DND-41 (cell line): Measurements from ENCODE around the gene RNASEH1.
A peak's percentile ranks its signal among the peaks of the same experiment; 100 is the strongest.
"Not testable (repeated sequence)": the region's sequence is repeated elsewhere in the genome, so short reads cannot be mapped to it uniquely, and the experiment has no call there.

Source experiments
- ATAC-seq: fragments of 200-7000 bp; cut with Tn5 transposase; 3 replicates; pipeline ENCODE4 v1.9.1; 2021; ENCODE audit warnings: low read depth; ENCODE audit not compliant: insufficient read depth
- DNase-seq: peaks from one replicate; pipeline ENCODE4 v3.0.0-alpha.2; 2020
- H2AFZ ChIP-seq: 2 replicates; pipeline ENCODE4 v1.6.0; 2012; ENCODE audit warnings: low read depth, low read length
- H3K27ac ChIP-seq: 2 replicates; pipeline ENCODE4 v1.5.1; 2012; ENCODE audit warnings: low read length, inconsistent platforms
- H3K27me3 ChIP-seq: fragments of 200-600 bp; sonication (generic); 2 replicates; pipeline ENCODE4 v1.6.0; 2012; ENCODE audit warnings: low read length, mild to moderate bottlenecking, inconsistent platforms; ENCODE audit not compliant: insufficient read depth, poor library complexity
- H3K36me3 ChIP-seq: 2 replicates; pipeline ENCODE4 v1.5.1; 2012; ENCODE audit warnings: low read length, inconsistent platforms; ENCODE audit not compliant: insufficient read depth
- H3K4me1 ChIP-seq: 2 replicates; pipeline ENCODE4 v1.5.1; 2012; ENCODE audit warnings: mild to moderate bottlenecking, low read length; ENCODE audit not compliant: insufficient read depth
- H3K4me2 ChIP-seq: 2 replicates; pipeline ENCODE4 v1.6.0; 2012; ENCODE audit warnings: mild to moderate bottlenecking, moderate library complexity, low read length, inconsistent platforms; ENCODE audit not compliant: insufficient read depth
- H3K4me3 ChIP-seq, 2 experiments: fragments of 200-600 bp in 1 of 2; shearing (Covaris generic) in 1 of 2; 2 replicates each; pipeline ENCODE4 v1.5.1; 2012 to 2016; ENCODE audit warnings: inconsistent platforms in 2 of 2, low read length in 2 of 2, mild to moderate bottlenecking in 2 of 2, low read depth in 1 of 2, moderate library complexity in 1 of 2
- H3K79me2 ChIP-seq: 2 replicates; pipeline ENCODE4 v1.6.0; 2012; ENCODE audit warnings: low read length, inconsistent platforms; ENCODE audit not compliant: insufficient read depth
- H3K9ac ChIP-seq: 2 replicates; pipeline ENCODE4 v1.6.0; 2012; ENCODE audit warnings: low read depth, mild to moderate bottlenecking, inconsistent platforms, low read length, moderate library complexity
- H3K9me3 ChIP-seq: 2 replicates; pipeline ENCODE4 v1.5.1; 2012; ENCODE audit warnings: low read length, moderate library complexity, mild to moderate bottlenecking, inconsistent platforms; ENCODE audit not compliant: insufficient read depth, severe bottlenecking
- H4K20me1 ChIP-seq: 2 replicates; pipeline ENCODE4 v1.6.0; 2012; ENCODE audit warnings: low read length; ENCODE audit not compliant: insufficient read depth
- EZH2 ChIP-seq: IDR thresholded peaks from 3 replicates; pipeline ENCODE4 v1.6.1; 2012; ENCODE audit warnings: borderline replicate concordance, low read depth, mild to moderate bottlenecking, moderate library complexity, low read length, inconsistent platforms; ENCODE audit not compliant: severe bottlenecking
- TF ChIP-seq, protein P1 (sequence below): IDR thresholded peaks from 2 replicates; pipeline ENCODE4 v1.5.1; 2012; ENCODE audit warnings: borderline replicate concordance, low read length, moderate library complexity, mild to moderate bottlenecking; ENCODE audit not compliant: poor library complexity, severe bottlenecking; ENCODE audit errors: extremely low read depth

Gene RNASEH1

GRCh38 chr2:3518496-3519254 lies 39.5 kb downstream of the RNASEH1 start:
- Histone ChIP-seq H3K27ac (peak overlapping the region; percentile 93), H3K9me3 (no peaks in the 10 kb centered on the region), H4K20me1 (no peaks in the 10 kb centered on the region), H3K27me3 (no peaks in the 10 kb centered on the region), H3K4me3 (peak overlapping the region; percentile 65 to 84), H2AFZ (peak overlapping the region; percentile 90), H3K9ac (peak overlapping the region; percentile 95), H3K4me1 (peaks cover 35% of the 10 kb centered on the region), H3K4me2 (peak overlapping the region; percentile 81), H3K36me3 (peaks cover 9% of the 10 kb centered on the region), H3K79me2 (peaks cover 41% of the 10 kb centered on the region)
- DNase-seq (peak; percentile 99), ATAC-seq (peak; percentile 79)
- no peak for TF ChIP-seq EZH2
- TF ChIP-seq, protein P1, sequence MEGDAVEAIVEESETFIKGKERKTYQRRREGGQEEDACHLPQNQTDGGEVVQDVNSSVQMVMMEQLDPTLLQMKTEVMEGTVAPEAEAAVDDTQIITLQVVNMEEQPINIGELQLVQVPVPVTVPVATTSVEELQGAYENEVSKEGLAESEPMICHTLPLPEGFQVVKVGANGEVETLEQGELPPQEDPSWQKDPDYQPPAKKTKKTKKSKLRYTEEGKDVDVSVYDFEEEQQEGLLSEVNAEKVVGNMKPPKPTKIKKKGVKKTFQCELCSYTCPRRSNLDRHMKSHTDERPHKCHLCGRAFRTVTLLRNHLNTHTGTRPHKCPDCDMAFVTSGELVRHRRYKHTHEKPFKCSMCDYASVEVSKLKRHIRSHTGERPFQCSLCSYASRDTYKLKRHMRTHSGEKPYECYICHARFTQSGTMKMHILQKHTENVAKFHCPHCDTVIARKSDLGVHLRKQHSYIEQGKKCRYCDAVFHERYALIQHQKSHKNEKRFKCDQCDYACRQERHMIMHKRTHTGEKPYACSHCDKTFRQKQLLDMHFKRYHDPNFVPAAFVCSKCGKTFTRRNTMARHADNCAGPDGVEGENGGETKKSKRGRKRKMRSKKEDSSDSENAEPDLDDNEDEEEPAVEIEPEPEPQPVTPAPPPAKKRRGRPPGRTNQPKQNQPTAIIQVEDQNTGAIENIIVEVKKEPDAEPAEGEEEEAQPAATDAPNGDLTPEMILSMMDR: no peak

DNA sequence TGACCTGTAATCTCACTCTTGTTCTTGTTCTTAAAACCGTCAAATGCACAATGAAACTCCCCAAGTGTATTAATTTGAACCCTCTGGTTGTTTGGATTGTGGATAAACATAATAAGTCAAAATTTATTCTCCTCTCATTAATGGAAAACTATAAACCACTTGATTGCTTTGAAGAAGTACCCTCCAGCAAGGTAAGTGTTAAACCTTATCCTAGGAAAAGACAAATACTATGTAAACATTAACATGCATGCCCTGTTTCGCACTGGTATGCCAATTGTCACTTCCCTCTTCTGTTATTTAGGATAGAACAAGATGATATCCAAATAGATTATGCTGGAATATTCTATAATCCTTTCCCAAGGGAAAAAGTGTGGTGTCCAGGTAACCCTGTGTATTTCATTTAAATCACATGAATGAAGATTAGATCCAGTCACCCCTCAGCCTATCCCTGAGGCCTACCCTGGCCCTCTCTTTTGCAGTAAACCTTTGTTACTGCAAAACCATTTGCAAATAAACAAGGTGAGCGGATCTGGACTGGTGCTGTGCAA lies 40.1 kb downstream of the RNASEH1 start:
- H2AFZ ChIP-seq: peak overlapping the region; percentile 90

DNA sequence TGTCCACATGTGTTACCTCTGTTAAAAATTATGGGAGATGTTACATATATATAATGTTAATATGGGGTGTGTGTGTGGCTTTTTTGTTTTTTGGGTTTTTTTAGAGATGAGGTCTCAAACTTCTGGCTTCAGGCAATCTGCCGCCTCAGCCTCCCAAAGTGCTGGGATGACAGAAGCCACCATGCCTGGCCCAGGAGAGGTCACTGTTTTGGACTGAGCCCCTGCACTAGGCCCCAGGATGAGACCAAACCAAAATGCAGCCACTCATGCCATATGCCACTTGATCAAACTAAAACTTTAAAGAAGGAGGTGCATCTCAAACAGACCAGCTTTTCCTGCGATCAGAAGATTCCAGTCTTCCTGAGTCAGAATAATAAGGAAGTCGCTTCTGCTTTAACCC lies 41.3 kb downstream of the RNASEH1 start:
- TF ChIP-seq EZH2: no peak
- TF ChIP-seq, protein P1: no peak
- no peaks in the 10 kb centered on the region for H3K27me3 ChIP-seq
- ATAC-seq: no peak
- H3K4me2 ChIP-seq: no peak overlapping the region
- no peak overlapping the region for H2AFZ ChIP-seq
- H3K27ac ChIP-seq: no peak overlapping the region
- H3K36me3 ChIP-seq: peaks cover 27% of the 10 kb centered on the region
- no peak overlapping the region for H3K4me3 ChIP-seq
- H4K20me1 ChIP-seq: no peaks in the 10 kb centered on the region
- DNase-seq: no peak
- H3K79me2 ChIP-seq: peaks cover 41% of the 10 kb centered on the region
- H3K9me3 ChIP-seq: no peaks in the 10 kb centered on the region
- H3K9ac ChIP-seq: no peak overlapping the region
- H3K4me1 ChIP-seq: peaks cover 34% of the 10 kb centered on the region

More for the DNA sequence above, 40.1 kb downstream of the RNASEH1 start:
- no peak for ATAC-seq
- Histone ChIP-seq H3K36me3 (peaks cover 15% of the 10 kb centered on the region), H3K9ac (peak overlapping the region; percentile 80), H3K27me3 (no peaks in the 10 kb centered on the region), H3K4me1 (peaks cover 35% of the 10 kb centered on the region), H4K20me1 (no peaks in the 10 kb centered on the region), H3K9me3 (no peaks in the 10 kb centered on the region), H3K27ac (peak overlapping the region; percentile 87), H3K79me2 (peaks cover 41% of the 10 kb centered on the region), H3K4me3 (peak overlapping the region; percentile 65 to 80), H3K4me2 (peak overlapping the region; percentile 81)
- DNase-seq: no peak
- no peak for TF ChIP-seq EZH2
- TF ChIP-seq, protein P1: no peak

- not testable (repeated sequence) for ATAC-seq, H4K20me1 ChIP-seq, H2AFZ ChIP-seq, H3K4me3 ChIP-seq, H3K9ac ChIP-seq, H3K27ac ChIP-seq, H3K9me3 ChIP-seq, H3K27me3 ChIP-seq, H3K4me2 ChIP-seq, DNase-seq
- Histone ChIP-seq H3K79me2 (peaks cover 36% of the 10 kb centered on the region), H3K36me3 (peaks cover 40% of the 10 kb centered on the region), H3K4me1 (peaks cover 20% of the 10 kb centered on the region)
Measured at GRCh38 chr2:3515438-3515837, 42.7 kb downstream of the RNASEH1 start.
